Measurements from ENCODE around the gene AKAP6. TPM values are rescaled to one million over a fixed set of nuclear protein-coding genes. Genes with fewer than 3 reads are reported as not detected.

The AKAP6 gene
- total RNA-seq, 2 donors from 2014 or later = 1.9 to 2.9 TPM

DNA sequence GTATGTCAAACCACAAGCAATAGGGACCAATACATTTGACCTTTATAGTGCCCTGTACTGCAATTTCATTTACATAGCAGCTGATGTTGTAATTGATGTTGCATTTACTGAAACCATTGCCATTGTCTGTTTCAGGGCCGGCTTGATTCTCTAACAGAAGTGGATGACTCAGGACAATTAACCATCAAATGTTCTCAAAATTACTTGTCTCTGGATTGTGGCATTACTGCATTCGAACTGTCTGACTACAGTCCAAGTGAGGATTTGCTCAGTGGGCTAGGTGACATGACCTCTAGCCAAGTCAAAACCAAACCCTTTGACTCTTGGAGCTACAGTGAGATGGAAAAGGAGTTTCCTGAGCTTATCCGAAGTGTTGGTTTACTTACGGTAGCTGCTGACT lies 216.0 kb downstream of the AKAP6 start:
- ATAC-seq (no peak), DNase-seq (no peak)
- Mint-ChIP-seq H3K36me3 (ENCODE audit: low read depth) (peaks cover 2% of the 10 kb centered on the region), H3K4me3 (no peak overlapping the region), H3K27me3 (peaks cover 13% of the 10 kb centered on the region), H3K27ac (no peak overlapping the region), H3K4me1 (peaks cover 2% of the 10 kb centered on the region)
- H3K9me3 ChIP-seq (ENCODE audit: control insufficient read depth, low read length, poor library complexity, severe bottlenecking) = no peaks in the 10 kb centered on the region

DNA sequence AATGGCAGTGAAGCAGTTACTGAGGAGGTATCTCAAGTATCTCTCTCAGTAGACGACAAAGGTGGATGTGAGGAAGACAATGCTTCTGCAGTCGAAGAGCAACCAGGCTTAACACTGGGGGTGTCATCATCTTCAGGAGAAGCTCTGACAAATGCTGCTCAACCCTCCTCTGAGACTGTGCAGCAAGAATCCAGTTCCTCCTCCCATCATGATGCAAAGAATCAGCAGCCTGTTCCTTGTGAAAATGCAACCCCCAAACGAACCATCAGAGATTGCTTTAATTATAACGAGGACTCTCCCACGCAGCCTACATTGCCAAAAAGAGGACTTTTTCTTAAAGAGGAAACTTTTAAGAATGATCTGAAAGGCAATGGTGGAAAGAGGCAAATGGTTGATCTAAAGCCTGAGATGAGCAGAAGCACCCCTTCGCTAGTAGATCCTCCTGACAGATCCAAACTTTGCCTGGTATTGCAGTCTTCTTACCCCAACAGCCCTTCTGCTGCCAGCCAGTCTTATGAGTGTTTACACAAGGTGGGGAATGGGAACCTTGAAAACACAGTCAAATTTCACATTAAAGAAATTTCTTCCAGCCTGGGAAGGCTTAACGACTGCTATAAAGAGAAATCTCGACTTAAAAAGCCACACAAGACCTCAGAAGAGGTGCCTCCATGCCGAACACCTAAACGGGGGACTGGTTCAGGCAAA lies 216.6 kb downstream of the AKAP6 start:
- peaks cover 2% of the 10 kb centered on the region for H3K4me1 Mint-ChIP-seq
- H3K27me3 Mint-ChIP-seq = peaks cover 13% of the 10 kb centered on the region
- H3K9me3 ChIP-seq (ENCODE audit: control insufficient read depth, low read length, poor library complexity, severe bottlenecking) = no peaks in the 10 kb centered on the region
- no peak for DNase-seq
- no peak for ATAC-seq
- no peak overlapping the region for H3K27ac Mint-ChIP-seq
- no peak overlapping the region for H3K4me3 Mint-ChIP-seq
- peaks cover 2% of the 10 kb centered on the region for H3K36me3 Mint-ChIP-seq (ENCODE audit: low read depth)

GRCh38 chr14:32546246-32546645 lies 217.1 kb downstream of the AKAP6 start:
- no peaks in the 10 kb centered on the region for H3K9me3 ChIP-seq (ENCODE audit: control insufficient read depth, low read length, poor library complexity, severe bottlenecking)
- H3K27ac Mint-ChIP-seq = no peak overlapping the region
- H3K27me3 Mint-ChIP-seq = peaks cover 13% of the 10 kb centered on the region
- no peak for DNase-seq
- H3K4me3 Mint-ChIP-seq = no peak overlapping the region
- ATAC-seq = no peak
- peaks cover 2% of the 10 kb centered on the region for H3K4me1 Mint-ChIP-seq
- H3K36me3 Mint-ChIP-seq (ENCODE audit: low read depth) = peaks cover 2% of the 10 kb centered on the region

GRCh38 chr14:32552766-32553165 lies 223.7 kb downstream of the AKAP6 start:
- DNase-seq = no peak
- Mint-ChIP-seq H3K36me3 (ENCODE audit: low read depth) (peaks cover 2% of the 10 kb centered on the region), H3K27ac (no peak overlapping the region), H3K4me1 (peaks cover 4% of the 10 kb centered on the region), H3K4me3 (no peak overlapping the region), H3K27me3 (no peaks in the 10 kb centered on the region)
- no peak for ATAC-seq
- no peaks in the 10 kb centered on the region for H3K9me3 ChIP-seq (ENCODE audit: control insufficient read depth, low read length, poor library complexity, severe bottlenecking)

DNA sequence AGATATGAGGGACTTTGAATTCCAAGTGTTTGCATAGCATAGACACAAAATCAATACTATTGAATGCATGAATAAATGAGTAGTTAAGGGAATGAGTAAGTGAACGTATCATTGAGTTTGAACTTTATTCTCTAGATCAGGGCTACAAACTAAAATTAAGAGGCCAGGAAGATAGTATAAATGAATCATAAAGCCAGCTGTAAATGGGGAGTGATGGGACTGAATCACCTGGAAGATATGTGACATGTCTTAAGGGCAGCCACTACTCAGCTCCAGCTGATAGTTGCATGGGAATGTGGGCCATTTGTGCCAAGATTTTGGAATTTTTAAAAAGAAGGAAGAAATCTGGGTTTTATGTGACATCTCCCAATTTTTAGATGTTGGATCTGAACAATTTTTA lies 229.9 kb downstream of the AKAP6 start:
- H3K4me1 Mint-ChIP-seq = peaks cover 3% of the 10 kb centered on the region
- no peak overlapping the region for H3K27ac Mint-ChIP-seq
- no peak overlapping the region for H3K4me3 Mint-ChIP-seq
- H3K36me3 Mint-ChIP-seq (ENCODE audit: low read depth) = no peaks in the 10 kb centered on the region
- no peaks in the 10 kb centered on the region for H3K9me3 ChIP-seq (ENCODE audit: control insufficient read depth, low read length, poor library complexity, severe bottlenecking)
- no peaks in the 10 kb centered on the region for H3K27me3 Mint-ChIP-seq
- DNase-seq (no peak), ATAC-seq (no peak)

GRCh38 chr14:32559590-32559989 lies 230.5 kb downstream of the AKAP6 start:
- DNase-seq = no peak
- Mint-ChIP-seq H3K27me3 (no peaks in the 10 kb centered on the region), H3K36me3 (ENCODE audit: low read depth) (no peaks in the 10 kb centered on the region), H3K27ac (no peak overlapping the region), H3K4me1 (peaks cover 8% of the 10 kb centered on the region), H3K4me3 (no peak overlapping the region)
- no peaks in the 10 kb centered on the region for H3K9me3 ChIP-seq (ENCODE audit: control insufficient read depth, low read length, poor library complexity, severe bottlenecking)
- no peak for ATAC-seq

- ATAC-seq (peak; percentile 75), DNase-seq (peak in 1 of 3 donors; percentile 11)
- peaks cover 16% of the 10 kb centered on the region for H3K4me1 Mint-ChIP-seq
- H3K36me3 Mint-ChIP-seq (ENCODE audit: low read depth) = no peaks in the 10 kb centered on the region
- H3K9me3 ChIP-seq (ENCODE audit: control insufficient read depth, low read length, poor library complexity, severe bottlenecking) = no peaks in the 10 kb centered on the region
- no peaks in the 10 kb centered on the region for H3K27me3 Mint-ChIP-seq
- no peak overlapping the region for H3K4me3 Mint-ChIP-seq
- H3K27ac Mint-ChIP-seq = no peak overlapping the region
Measured at GRCh38 chr14:32560209-32560857, 231.2 kb downstream of the AKAP6 start.

GRCh38 chr14:32561520-32561919 lies 232.4 kb downstream of the AKAP6 start:
- ATAC-seq = no peak
- no peaks in the 10 kb centered on the region for H3K36me3 Mint-ChIP-seq (ENCODE audit: low read depth)
- peaks cover 21% of the 10 kb centered on the region for H3K4me1 Mint-ChIP-seq
- DNase-seq = no peak
- no peak overlapping the region for H3K4me3 Mint-ChIP-seq
- no peaks in the 10 kb centered on the region for H3K9me3 ChIP-seq (ENCODE audit: control insufficient read depth, low read length, poor library complexity, severe bottlenecking)
- H3K27me3 Mint-ChIP-seq = no peaks in the 10 kb centered on the region
- H3K27ac Mint-ChIP-seq = no peak overlapping the region

DNA sequence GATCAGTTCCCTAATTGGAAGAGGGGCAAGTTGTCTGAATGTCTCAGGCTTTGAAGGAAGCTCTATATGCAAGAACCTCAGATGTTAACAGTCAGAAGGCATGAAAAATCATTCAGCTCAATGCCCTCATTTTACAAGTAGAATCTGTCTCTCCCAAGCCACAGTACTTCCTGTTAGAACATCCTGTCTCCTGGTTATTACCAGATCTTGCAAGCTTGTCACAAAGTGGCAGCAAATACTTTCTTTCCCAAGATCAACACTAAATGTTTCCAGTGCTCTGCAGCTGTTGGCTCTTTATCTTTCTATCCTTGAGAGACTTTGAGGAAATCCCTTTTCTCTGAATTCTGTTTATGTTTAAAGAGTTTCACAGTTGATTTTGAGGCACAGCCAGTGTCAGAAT lies 235.5 kb downstream of the AKAP6 start:
- DNase-seq (no peak), ATAC-seq (peak; percentile 56)
- H3K36me3 Mint-ChIP-seq (ENCODE audit: low read depth) = no peaks in the 10 kb centered on the region
- H3K9me3 ChIP-seq (ENCODE audit: control insufficient read depth, low read length, poor library complexity, severe bottlenecking) = no peaks in the 10 kb centered on the region
- H3K4me3 Mint-ChIP-seq = peak overlapping the region; percentile 74
- no peaks in the 10 kb centered on the region for H3K27me3 Mint-ChIP-seq
- H3K27ac Mint-ChIP-seq = peak overlapping the region; percentile 74
- peaks cover 21% of the 10 kb centered on the region for H3K4me1 Mint-ChIP-seq

GRCh38 chr14:32565256-32565655 lies 236.2 kb downstream of the AKAP6 start:
- DNase-seq (no peak), ATAC-seq (no peak)
- Mint-ChIP-seq H3K27me3 (no peaks in the 10 kb centered on the region), H3K36me3 (ENCODE audit: low read depth) (no peaks in the 10 kb centered on the region), H3K27ac (peak overlapping the region; percentile 74), H3K4me3 (peak overlapping the region; percentile 74), H3K4me1 (peaks cover 21% of the 10 kb centered on the region)
- H3K9me3 ChIP-seq (ENCODE audit: control insufficient read depth, low read length, poor library complexity, severe bottlenecking) = no peaks in the 10 kb centered on the region

DNA sequence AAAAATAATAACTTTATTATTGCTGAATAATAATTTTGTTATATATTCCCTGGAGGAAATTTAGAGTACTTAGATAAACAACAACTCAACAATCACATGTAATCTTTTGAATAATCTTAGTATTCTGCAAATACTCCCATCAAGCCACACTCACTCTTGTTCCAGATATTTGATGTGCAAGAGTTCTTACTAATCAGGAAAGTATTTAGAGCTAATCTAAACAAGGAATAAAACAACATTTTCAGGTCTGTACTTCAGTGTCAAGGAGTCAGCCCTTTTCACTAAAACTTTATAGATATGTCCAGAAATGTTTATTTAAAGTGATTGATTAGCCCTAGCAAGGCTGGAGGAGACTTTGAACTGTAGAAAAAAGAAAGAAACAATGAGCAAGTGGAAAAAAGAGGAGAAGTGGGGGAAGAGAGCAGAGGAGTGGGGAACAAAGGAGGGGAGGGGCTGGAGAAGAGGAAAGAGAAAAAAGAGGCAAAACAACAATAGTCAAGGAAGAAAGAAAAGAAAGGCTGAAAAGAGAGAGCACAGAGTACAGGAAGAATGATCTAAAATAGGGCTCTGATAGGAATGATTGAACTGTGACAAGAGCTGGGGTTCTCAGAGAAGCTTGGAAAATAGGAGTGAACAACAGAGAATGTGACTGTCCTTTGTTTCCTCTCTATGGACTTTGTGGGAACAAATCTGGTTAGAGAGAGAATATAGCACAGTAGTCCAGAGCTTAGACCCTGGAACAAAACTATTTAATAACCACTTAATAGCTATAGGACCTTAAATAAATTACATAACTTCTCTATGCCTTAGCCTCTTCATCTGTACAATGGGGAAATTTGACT lies 238.7 kb downstream of the AKAP6 start:
- Mint-ChIP-seq H3K4me1 (peaks cover 24% of the 10 kb centered on the region), H3K27ac (peak overlapping the region; percentile 22), H3K36me3 (ENCODE audit: low read depth) (no peaks in the 10 kb centered on the region), H3K4me3 (no peak overlapping the region), H3K27me3 (peaks cover 7% of the 10 kb centered on the region)
- ATAC-seq (no peak), DNase-seq (no peak)
- no peaks in the 10 kb centered on the region for H3K9me3 ChIP-seq (ENCODE audit: control insufficient read depth, low read length, poor library complexity, severe bottlenecking)

DNA sequence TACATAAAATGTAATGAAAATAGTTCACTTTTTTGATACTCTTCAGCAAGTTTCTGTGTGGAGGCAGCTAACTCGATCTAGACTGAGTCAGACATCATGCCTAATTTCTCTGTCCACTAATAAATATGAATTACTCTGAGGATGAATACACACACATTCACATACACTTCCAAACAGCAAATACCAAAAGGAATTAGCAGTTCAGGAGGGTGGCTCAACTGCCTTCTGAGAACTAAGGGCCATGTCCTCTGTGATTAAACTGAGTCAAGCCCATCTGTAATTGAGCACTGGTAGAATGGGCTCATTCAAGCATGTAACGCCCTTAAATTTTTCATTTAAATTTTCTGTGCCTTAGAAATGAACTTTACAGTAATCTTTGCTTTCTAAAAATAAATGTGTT lies 242.5 kb downstream of the AKAP6 start:
- DNase-seq (no peak), ATAC-seq (no peak)
- Mint-ChIP-seq H3K4me3 (no peak overlapping the region), H3K36me3 (ENCODE audit: low read depth) (no peaks in the 10 kb centered on the region), H3K4me1 (peaks cover 3% of the 10 kb centered on the region), H3K27me3 (peaks cover 15% of the 10 kb centered on the region), H3K27ac (no peak overlapping the region)
- no peaks in the 10 kb centered on the region for H3K9me3 ChIP-seq (ENCODE audit: control insufficient read depth, low read length, poor library complexity, severe bottlenecking)

All from T-helper 17 cell (primary cell).